ENCODE data around the gene SLC37A1.

The SLC37A1 gene

GRCh38 chr21:42572906-42573495, 59.3 kb downstream of the SLC37A1 start:
- no peak overlapping the region for H3K4me3 ChIP-seq (ENCODE audit: low read depth, low read length)
- no peak for DNase-seq (ENCODE audit: low read depth, low spot score)
- TF ChIP-seq CTCF (IDR thresholded peaks at IDR 0.05; ENCODE audit: low read depth, low read length), result no peak
- in situ Hi-C loops (cut with HindIII; ENCODE audit: low sequenced_read_pairs), result no loop called here

- TF ChIP-seq CTCF (IDR thresholded peaks at IDR 0.05; ENCODE audit: low read depth, low read length), result peak; percentile 36
- in situ Hi-C loops (cut with HindIII; ENCODE audit: low sequenced_read_pairs), result no loop called here
- H3K4me3 ChIP-seq (ENCODE audit: low read depth, low read length), result no peak overlapping the region
- DNase-seq (ENCODE audit: low read depth, low spot score), result no peak
These were observed 60.8 kb downstream of the SLC37A1 start for GRCh38 chr21:42574234-42575027.

- no peak for TF ChIP-seq CTCF (IDR thresholded peaks at IDR 0.05; ENCODE audit: low read depth, low read length)
- no peak overlapping the region for H3K4me3 ChIP-seq (ENCODE audit: low read depth, low read length)
- no peak for DNase-seq (ENCODE audit: low read depth, low spot score)
- in situ Hi-C loops (cut with HindIII; ENCODE audit: low sequenced_read_pairs), result no loop called here
These were observed 61.5 kb downstream of the SLC37A1 start for GRCh38 chr21:42575111-42575510.

- no peak for DNase-seq (ENCODE audit: low read depth, low spot score)
- in situ Hi-C loops (cut with HindIII; ENCODE audit: low sequenced_read_pairs), result no loop called here
- H3K4me3 ChIP-seq (ENCODE audit: low read depth, low read length), result no peak overlapping the region
- no peak for TF ChIP-seq CTCF (IDR thresholded peaks at IDR 0.05; ENCODE audit: low read depth, low read length)
These were observed 63.0 kb downstream of the SLC37A1 start for GRCh38 chr21:42576639-42577038.

- no peak for TF ChIP-seq CTCF (IDR thresholded peaks at IDR 0.05; ENCODE audit: low read depth, low read length)
- H3K4me3 ChIP-seq (ENCODE audit: low read depth, low read length), result no peak overlapping the region
- no peak for DNase-seq (ENCODE audit: low read depth, low spot score)
- in situ Hi-C loops (cut with HindIII; ENCODE audit: low sequenced_read_pairs), result no loop called here
These were observed 64.4 kb downstream of the SLC37A1 start for GRCh38 chr21:42578034-42578433.

GRCh38 chr21:42578761-42579415, 65.2 kb downstream of the SLC37A1 start:
- no peak for TF ChIP-seq CTCF (IDR thresholded peaks at IDR 0.05; ENCODE audit: low read depth, low read length)
- DNase-seq (ENCODE audit: low read depth, low spot score), result no peak
- no peak overlapping the region for H3K4me3 ChIP-seq (ENCODE audit: low read depth, low read length)
- in situ Hi-C loops (cut with HindIII; ENCODE audit: low sequenced_read_pairs), result no loop called here

Measured in astrocyte of the spinal cord (primary cell).